ENCODE data around the gene CD4.

DNA sequence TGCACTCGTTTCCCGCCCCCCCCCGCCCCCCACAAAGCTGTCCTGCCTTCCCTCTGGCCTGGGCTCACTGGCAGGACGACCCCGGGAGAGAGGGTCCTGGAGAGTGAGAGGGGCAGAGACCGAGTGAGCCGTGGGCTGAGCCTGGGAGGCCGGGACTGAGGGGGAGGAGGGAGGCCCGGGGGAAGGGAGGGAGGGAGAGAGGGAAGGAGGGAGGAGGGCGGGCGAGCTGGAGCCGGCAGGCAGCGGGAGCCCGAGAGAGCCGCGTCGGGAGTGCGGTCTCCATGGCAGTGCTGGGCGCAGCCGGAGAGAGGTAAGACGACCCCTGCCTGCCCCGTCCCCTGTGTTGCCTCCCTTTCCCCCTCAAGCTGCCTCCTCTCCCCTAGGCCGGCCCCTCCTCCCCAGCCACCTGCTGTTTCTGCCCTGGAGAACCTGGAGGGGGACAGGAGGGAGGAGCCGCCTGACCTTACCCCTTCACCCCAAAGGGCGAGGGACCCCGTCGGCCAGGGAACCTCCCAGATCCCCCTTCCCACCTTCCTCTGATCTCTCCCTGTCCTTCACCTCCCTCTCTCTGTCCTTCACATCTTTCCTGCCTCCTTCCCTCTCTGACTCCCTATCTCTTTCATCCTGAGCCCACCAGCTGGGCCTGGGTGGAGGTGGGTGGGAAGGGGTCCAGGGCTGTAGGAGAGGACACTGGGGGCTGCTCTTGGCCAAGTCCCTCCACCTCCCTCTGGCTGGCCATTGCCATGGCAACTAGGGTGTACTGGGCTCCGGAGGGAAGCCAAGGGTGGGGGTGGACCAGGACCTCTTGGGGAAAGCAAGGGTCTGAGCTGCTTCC, 32.5 kb downstream of the CD4 start, which contains the start of gene GPR162:
- TF ChIP-seq, protein P1, sequence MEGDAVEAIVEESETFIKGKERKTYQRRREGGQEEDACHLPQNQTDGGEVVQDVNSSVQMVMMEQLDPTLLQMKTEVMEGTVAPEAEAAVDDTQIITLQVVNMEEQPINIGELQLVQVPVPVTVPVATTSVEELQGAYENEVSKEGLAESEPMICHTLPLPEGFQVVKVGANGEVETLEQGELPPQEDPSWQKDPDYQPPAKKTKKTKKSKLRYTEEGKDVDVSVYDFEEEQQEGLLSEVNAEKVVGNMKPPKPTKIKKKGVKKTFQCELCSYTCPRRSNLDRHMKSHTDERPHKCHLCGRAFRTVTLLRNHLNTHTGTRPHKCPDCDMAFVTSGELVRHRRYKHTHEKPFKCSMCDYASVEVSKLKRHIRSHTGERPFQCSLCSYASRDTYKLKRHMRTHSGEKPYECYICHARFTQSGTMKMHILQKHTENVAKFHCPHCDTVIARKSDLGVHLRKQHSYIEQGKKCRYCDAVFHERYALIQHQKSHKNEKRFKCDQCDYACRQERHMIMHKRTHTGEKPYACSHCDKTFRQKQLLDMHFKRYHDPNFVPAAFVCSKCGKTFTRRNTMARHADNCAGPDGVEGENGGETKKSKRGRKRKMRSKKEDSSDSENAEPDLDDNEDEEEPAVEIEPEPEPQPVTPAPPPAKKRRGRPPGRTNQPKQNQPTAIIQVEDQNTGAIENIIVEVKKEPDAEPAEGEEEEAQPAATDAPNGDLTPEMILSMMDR (IDR thresholded peaks at IDR 0.05) = no peak
- no peak for TF ChIP-seq POLR2A (IDR thresholded peaks at IDR 0.05)
- TF ChIP-seq POLR2AphosphoS5 (IDR thresholded peaks at IDR 0.05) = no peak

Measured in upper lobe of left lung (tissue), 4 donors.